ENCODE results near the gene AMDHD2. TPM values are rescaled to one million over a fixed set of nuclear protein-coding genes. Genes with fewer than 3 reads are reported as not detected.

AMDHD2 gene
- total RNA-seq, 2 donors from 2014 or later, result 10.6 to 12.6 TPM

DNA sequence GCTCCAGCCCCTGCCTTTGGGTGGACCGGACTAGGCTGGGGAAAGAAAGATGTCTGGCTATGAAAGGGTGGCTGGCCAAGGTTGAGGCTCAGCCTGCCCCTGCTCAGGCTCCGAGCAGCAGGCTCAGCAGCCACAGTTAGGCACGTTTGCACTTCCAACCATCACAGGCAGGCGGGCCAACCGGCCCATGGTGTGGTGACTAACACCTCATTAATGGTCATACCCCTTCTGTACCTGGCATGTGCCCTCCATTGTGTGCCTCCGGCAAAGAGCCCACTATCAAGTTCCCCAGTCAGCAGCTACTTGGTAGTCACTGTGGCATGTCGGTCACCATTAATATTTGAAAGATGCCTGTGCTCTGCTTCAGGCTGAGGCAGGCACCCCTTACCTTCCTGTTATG is 38.5 kb upstream of the AMDHD2 start:
- TF ChIP-seq, protein P1, sequence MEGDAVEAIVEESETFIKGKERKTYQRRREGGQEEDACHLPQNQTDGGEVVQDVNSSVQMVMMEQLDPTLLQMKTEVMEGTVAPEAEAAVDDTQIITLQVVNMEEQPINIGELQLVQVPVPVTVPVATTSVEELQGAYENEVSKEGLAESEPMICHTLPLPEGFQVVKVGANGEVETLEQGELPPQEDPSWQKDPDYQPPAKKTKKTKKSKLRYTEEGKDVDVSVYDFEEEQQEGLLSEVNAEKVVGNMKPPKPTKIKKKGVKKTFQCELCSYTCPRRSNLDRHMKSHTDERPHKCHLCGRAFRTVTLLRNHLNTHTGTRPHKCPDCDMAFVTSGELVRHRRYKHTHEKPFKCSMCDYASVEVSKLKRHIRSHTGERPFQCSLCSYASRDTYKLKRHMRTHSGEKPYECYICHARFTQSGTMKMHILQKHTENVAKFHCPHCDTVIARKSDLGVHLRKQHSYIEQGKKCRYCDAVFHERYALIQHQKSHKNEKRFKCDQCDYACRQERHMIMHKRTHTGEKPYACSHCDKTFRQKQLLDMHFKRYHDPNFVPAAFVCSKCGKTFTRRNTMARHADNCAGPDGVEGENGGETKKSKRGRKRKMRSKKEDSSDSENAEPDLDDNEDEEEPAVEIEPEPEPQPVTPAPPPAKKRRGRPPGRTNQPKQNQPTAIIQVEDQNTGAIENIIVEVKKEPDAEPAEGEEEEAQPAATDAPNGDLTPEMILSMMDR (IDR thresholded peaks at IDR 0.05), result no peak
- Histone ChIP-seq H3K27me3 (no peaks in the 10 kb centered on the region), H3K27ac (no peak overlapping the region), H3K4me3 (no peak overlapping the region), H3K36me3 (no peaks in the 10 kb centered on the region), H3K4me1 (peaks cover 0 to 31% of the 10 kb centered on the region in 2 donors), H3K9me3 (no peaks in the 10 kb centered on the region)
- DNase-seq (ENCODE audit: low spot score), result no peak

DNA sequence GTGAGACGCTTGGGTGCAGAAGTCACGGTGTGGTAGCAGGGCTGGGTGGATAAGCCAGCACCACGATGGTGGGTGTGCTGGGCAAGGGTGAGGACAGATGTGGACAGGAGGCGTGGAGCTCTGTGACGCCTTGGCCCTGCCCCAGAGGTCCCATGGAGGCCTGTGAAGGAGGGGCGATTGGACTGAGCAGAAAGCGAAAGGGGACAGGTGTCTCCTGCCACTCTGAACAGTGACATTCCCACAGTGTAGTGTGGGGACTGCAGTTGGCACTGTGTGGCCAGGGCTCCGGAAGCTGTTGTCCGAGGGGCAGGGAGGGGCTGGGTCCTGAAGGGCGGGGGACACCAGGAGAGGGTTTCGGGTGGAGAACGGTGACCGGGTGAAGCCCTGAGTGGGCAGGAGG is 37.9 kb upstream of the AMDHD2 start:
- peak overlapping the region; percentile 9 to 77 for H3K27ac ChIP-seq
- peaks cover 0 to 36% of the 10 kb centered on the region in 2 donors for H3K4me1 ChIP-seq
- H3K36me3 ChIP-seq, result no peaks in the 10 kb centered on the region
- no peak for DNase-seq (ENCODE audit: low spot score)
- H3K4me3 ChIP-seq, result no peak overlapping the region
- H3K9me3 ChIP-seq, result no peaks in the 10 kb centered on the region
- TF ChIP-seq, protein P1 (IDR thresholded peaks at IDR 0.05), result no peak
- no peaks in the 10 kb centered on the region for H3K27me3 ChIP-seq

DNA sequence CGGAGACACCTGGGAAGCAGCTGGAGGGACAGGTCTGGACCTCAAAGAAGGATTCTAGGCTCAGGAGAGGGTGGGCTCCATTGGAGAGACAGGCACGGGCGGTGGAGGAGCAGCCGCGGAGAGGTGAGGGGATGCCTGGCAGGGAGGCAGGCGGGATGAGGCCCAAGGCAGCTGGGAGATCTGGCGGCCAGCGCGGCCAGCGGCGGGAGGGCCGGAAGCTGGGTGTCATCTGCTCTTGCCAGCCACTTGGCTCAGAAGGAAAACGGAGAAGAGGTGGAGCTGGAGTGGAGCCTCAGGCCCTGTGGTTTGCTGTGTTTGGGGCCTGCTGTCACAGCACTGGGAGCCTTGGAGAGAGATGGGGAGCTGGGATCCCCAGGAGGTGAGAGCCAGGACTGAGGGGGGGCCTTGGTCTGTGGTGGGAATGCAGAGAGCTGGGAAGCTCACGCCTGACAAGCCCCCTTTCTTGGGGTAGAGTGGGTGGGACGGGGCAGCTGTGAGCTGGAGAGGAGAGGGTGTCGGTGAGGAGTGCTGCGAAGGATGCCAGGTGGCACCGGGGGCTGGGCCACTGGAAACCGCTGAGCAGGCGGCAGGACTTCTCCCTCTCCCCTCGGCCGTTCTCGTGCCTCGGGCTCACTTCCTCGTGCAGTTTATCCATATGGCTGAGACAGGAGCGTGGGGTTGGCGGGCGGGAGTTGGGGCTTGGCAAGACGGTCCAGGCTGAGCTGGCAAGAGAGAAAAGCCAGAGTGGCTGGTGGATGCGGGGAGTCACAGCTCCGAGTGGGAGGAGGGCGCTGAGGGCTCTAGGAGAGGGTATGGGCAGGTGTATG is 37.2 kb upstream of the AMDHD2 start:
- peak; percentile 69 for DNase-seq (ENCODE audit: low spot score)
- no peaks in the 10 kb centered on the region for H3K36me3 ChIP-seq
- H3K27me3 ChIP-seq, result no peaks in the 10 kb centered on the region
- TF ChIP-seq, protein P1 (IDR thresholded peaks at IDR 0.05), result no peak
- peak overlapping the region; percentile 77 to 81 for H3K27ac ChIP-seq
- peak overlapping the region in 1 of 2 donors; percentile 8 for H3K4me3 ChIP-seq
- no peaks in the 10 kb centered on the region for H3K9me3 ChIP-seq
- H3K4me1 ChIP-seq, result peaks cover 0 to 36% of the 10 kb centered on the region in 2 donors

DNA sequence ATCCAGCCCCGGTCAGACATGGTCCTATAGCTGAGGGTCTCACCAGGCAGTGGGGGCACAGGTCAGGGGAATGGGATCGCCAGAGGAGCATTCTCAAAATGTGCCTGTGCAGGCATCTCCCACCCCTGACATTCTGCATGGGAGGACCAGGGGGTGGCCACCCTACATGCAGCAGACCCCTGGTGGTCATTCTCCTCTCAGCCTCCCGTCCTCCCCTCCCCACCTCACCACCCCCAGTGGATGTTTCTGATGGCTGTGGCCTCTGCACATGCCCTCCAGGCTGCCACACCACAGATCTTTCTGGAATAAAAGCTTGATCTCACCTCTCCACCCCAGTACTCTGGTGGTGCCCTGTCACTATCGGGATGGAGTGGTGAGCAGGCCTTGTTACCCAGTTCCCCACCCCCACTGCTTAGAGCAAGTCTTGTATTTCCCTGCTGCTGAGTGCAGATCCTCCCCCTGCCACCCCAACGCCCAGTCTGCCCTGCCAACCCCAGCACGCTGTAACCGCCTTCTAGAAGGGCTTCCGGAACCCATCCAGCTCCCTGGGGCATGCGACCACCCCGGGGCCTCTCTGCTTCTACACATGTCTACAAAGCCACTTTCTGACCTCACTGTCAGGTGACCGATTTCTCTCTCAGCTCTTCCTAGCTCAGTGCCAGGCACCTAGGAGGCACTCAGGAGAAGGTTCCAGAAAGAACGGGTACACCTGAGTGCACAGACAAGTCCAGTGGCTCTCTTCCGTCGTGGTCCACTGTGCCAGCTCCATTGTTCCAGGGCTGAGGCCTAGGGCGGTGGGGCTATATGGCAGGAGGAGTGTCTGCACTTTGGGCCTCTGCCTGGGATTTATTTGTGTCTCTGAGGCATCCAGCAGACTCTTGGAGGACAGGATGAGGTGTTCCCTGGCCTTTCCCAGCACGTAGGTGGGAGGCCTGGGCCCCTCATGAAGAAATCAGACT is 36.0 kb upstream of the AMDHD2 start:
- Histone ChIP-seq H3K9me3 (no peaks in the 10 kb centered on the region), H3K27ac (peak overlapping the region in 1 of 2 donors; percentile 77), H3K27me3 (no peaks in the 10 kb centered on the region), H3K4me1 (peaks cover 0 to 36% of the 10 kb centered on the region in 2 donors), H3K36me3 (no peaks in the 10 kb centered on the region), H3K4me3 (no peak overlapping the region)
- TF ChIP-seq, protein P1 (IDR thresholded peaks at IDR 0.05), result no peak
- DNase-seq (ENCODE audit: low spot score), result no peak

DNA sequence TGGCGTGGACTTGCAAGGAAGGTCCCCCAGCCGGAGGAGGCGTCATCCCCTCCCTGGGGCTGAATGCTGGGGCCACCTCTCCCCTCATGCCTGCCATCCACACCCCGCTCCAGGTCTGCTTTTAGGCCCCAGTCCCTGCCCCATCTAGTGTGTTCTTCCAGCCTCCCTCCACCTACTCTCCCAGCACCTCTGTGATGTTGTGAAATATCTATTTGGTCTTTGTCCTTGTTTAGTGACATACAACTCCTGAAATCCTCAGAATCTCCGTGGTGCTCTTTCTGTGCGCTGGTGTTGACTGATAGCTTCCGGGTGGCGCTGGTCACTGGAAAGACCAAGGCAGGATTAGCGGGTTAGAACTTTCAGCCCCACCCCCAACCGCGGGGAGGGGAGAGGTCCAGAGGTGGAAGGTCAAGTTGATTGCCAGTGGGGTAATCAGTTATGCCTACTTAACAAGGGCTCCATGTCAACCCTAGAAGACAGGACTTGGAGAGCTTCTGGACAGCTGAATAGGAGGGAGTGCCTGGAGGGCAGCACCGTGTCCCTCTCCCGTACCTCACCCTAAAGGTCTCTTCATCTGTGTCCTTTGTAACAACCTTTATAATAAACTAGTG is 35.2 kb upstream of the AMDHD2 start:
- Histone ChIP-seq H3K4me1 (peaks cover 0 to 36% of the 10 kb centered on the region in 2 donors), H3K36me3 (no peaks in the 10 kb centered on the region), H3K27ac (no peak overlapping the region), H3K27me3 (no peaks in the 10 kb centered on the region), H3K9me3 (no peaks in the 10 kb centered on the region), H3K4me3 (no peak overlapping the region)
- no peak for DNase-seq (ENCODE audit: low spot score)
- TF ChIP-seq, protein P1 (IDR thresholded peaks at IDR 0.05), result no peak
